NCI-H1930 (cell line): ENCODE data around the gene TNRC6A.
"Not testable (repeated sequence)": the region's sequence is repeated elsewhere in the genome, so short reads cannot be mapped to it uniquely, and the experiment has no call there.

Experiments used
- DNase-seq, 2 experiments: peaks; one replicate each; lab custom pipeline; 2025; lab: John Stamatoyannopoulos, UW

TNRC6A gene

GRCh38 chr16:24758373-24758772, 28.9 kb downstream of the TNRC6A start:
- no peak for DNase-seq

- DNase-seq, result no peak
These were observed 29.6 kb downstream of the TNRC6A start for GRCh38 chr16:24759006-24759405.

- no peak for DNase-seq
These were observed 32.1 kb downstream of the TNRC6A start for GRCh38 chr16:24761526-24761925.

GRCh38 chr16:24764916-24765315, 35.5 kb downstream of the TNRC6A start:
- no peak for DNase-seq

DNA sequence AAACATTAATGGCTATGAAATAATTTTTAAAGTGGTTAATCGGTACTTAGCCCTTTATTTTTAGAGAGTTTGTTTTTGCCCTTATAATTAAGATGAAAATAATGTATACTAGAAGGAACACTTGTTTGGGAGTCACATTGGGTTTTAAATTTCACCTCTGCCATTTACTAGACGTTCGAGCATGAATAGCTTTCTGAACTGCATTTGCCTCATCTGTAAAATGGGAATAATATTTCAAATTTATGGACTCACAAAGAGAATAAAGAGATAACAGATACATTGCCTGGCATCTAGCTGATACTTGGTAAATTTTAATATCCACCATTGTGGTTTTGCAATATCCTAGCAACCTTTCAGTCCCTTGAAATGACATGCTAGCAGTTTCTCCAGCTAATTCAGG, 36.6 kb downstream of the TNRC6A start:
- DNase-seq, result no peak

DNA sequence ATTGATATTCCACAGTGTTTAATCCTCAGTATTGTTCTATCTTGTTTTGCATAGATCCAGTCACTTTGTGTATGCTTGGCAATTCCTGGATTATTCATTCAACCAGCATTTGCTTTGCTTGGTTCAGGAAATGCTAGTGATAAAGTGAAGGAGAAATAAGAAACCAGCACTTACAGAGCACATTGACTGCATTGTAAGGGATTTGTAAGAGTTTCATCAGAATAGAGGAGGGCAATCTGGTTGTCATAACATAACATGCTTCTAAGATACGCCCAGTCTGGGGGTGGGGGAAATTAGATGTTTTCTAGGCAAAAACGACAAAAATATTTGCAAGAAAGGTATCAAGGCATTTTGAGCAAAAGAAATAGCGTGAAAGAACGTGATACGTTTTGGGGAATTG, 40.4 kb downstream of the TNRC6A start:
- DNase-seq, result no peak

GRCh38 chr16:24771132-24771778, 41.8 kb downstream of the TNRC6A start:
- DNase-seq, result no peak

GRCh38 chr16:24771779-24772157, 42.3 kb downstream of the TNRC6A start:
- no peak for DNase-seq

- no peak for DNase-seq
These were observed 44.4 kb downstream of the TNRC6A start for GRCh38 chr16:24773771-24774427.

DNA sequence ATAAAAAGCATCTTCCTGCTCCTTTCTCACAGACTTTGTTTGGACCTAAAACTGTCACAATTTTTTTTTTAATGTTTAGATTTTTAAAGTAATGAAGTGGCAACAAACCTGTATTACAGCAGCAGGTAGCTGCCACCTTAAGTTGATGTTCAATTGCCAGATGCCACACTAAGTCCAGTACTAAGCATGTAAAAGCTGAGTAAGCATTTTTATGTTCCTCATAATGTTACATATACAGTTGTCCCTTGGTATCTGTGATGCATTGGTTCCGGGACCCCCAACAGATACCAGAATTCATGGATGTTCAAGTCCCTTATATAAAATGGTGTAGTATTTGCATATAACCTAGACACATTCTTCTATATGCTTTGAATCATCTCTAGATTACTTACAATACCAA, 45.1 kb downstream of the TNRC6A start:
- no peak for DNase-seq

- DNase-seq, result no peak
These were observed 46.0 kb downstream of the TNRC6A start for GRCh38 chr16:24775455-24775854.

- no peak for DNase-seq
These were observed 47.2 kb downstream of the TNRC6A start for GRCh38 chr16:24776501-24777220.

DNA sequence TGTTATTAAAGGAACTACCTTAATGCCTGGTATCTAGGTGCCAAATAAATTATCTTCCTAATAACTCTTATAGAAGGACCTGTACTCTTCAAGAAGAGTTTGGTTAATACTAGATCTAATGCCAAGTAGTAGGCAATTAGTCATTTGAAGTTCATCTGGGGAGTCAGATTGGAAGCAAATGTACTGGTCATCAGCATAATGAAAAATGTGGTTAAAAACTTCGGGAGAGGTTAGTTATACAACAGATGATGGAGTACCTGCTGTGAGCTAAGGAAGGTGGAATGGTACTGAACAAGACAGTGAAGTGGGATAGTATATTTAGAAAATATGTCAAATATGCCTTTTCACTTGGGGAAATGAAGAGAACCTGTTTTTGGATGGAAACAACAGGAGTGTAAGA, 49.2 kb downstream of the TNRC6A start:
- DNase-seq, result no peak

- DNase-seq, result no peak
These were observed 51.8 kb downstream of the TNRC6A start for GRCh38 chr16:24781256-24781655.

DNA sequence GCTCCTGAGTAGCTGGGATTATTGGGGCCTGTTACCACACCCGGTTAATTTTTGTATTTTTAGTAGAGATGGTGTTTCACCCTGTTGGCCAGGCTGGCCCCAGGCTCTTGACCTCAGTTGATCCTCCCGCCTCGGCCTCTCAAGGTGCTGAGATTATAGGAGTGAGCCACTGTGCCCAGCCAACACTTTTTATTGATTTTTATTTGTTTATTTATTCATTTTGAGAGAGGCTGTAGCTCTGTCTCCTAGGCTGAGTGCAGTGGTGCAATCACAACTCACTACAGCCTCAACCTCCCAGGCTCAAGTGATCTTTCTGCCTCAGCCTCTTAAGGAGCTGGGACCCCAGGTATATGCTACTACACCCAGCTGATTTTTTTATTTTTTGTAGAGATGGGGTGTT, 54.7 kb downstream of the TNRC6A start:
- no peak for DNase-seq

GRCh38 chr16:24789881-24790280, 60.4 kb downstream of the TNRC6A start:
- DNase-seq, result no peak

DNA sequence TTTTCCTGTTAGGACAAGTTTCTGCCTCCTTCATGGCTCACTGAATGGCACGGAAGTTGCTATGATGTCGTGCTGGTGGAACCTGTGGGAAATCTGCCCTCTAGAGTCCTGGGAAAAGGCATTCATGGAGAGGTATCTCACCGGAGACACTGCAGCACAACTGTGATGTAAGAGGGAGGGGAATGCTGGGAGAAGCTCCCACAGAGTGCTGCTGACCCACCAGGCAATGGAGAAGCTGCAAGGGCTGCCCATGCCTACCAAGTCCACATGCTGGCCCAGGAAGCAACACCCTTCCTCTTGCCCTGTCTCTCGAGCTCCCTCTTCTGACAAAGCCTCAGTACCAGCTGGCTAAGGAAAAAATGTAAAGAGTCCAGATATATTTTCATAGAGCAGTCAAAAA, 71.1 kb downstream of the TNRC6A start:
- DNase-seq, result no peak

- DNase-seq, result no peak
These were observed 72.4 kb downstream of the TNRC6A start for GRCh38 chr16:24801761-24802302.

GRCh38 chr16:24805484-24805883, 76.0 kb downstream of the TNRC6A start:
- no peak for DNase-seq

- no peak for DNase-seq
These were observed 77.8 kb downstream of the TNRC6A start for GRCh38 chr16:24807301-24807700.

- DNase-seq, result no peak
These were observed 81.7 kb downstream of the TNRC6A start for GRCh38 chr16:24810951-24811843.

- not testable (repeated sequence) for DNase-seq
These were observed 83.4 kb downstream of the TNRC6A start for GRCh38 chr16:24812813-24813212.
